Measurements from ENCODE around the gene LAMA5. TPM values are rescaled to one million over a fixed set of nuclear protein-coding genes. Genes with fewer than 3 reads are reported as not detected.

LAMA5 gene
- total and polyA plus RNA-seq, 2 experiments from 2014 or later, result 201 to 298 TPM

GRCh38 chr20:62333820-62334595 lies 33.1 kb downstream of the LAMA5 start:
- H3K4me2 ChIP-seq, result no peak overlapping the region
- no peak overlapping the region for H3K4me3 ChIP-seq
- no peaks in the 10 kb centered on the region for H4K20me1 ChIP-seq (replicated peaks; ENCODE audit: insufficient read depth)
- H3K27me3 ChIP-seq (ENCODE audit: insufficient read depth), result no peaks in the 10 kb centered on the region
- DNase-seq (ENCODE audit: low spot score) (no peak), ATAC-seq (no peak)
- no peaks in the 10 kb centered on the region for H3K4me1 ChIP-seq (ENCODE audit: insufficient read depth)
- peaks cover 3% of the 10 kb centered on the region; the same call in 1 of the 2 replicates for H3F3A ChIP-seq (replicated peaks; ENCODE audit: low read depth)
- Mint-ChIP-seq H3K27ac (no peak overlapping the region), H3K36me3 (ENCODE audit: low read depth) (peaks cover 37% of the 10 kb centered on the region), H3K4me1 (no peaks in the 10 kb centered on the region), H3K9me3 (no peaks in the 10 kb centered on the region), H3K4me3 (no peak overlapping the region), H3K27me3 (ENCODE audit: insufficient read depth, low read depth, poor library complexity) (peaks cover 14% of the 10 kb centered on the region)
- H3K9me2 ChIP-seq (ENCODE audit: insufficient read depth), result no peaks in the 10 kb centered on the region
- TF ChIP-seq ZNF462 (CRISPR knock-in tag; IDR thresholded peaks at IDR 0.05), result no peak
- TF ChIP-seq JUNB (IDR thresholded peaks at IDR 0.05; ENCODE audit: unreplicated experiment), result no peak
- TF ChIP-seq ZNF114 (CRISPR knock-in tag; IDR thresholded peaks at IDR 0.05), result no peak
- no peak for TF ChIP-seq EZH2 (IDR thresholded peaks at IDR 0.05; ENCODE audit: low read depth, unreplicated experiment)
- no peak for TF ChIP-seq CREB1 (CRISPR knock-in tag; IDR thresholded peaks at IDR 0.05; ENCODE audit: low read depth)
- TF ChIP-seq NANOG (IDR thresholded peaks at IDR 0.05; ENCODE audit: borderline replicate concordance), result no peak
- TF ChIP-seq EZH2phosphoT487 (IDR thresholded peaks at IDR 0.05; ENCODE audit: unreplicated experiment), result no peak
- TF ChIP-seq REST (IDR thresholded peaks at IDR 0.05; ENCODE audit: unreplicated experiment), result no peak
- TF ChIP-seq STAT1 (IDR thresholded peaks at IDR 0.05; ENCODE audit: unreplicated experiment), result no peak
- no peak for TF ChIP-seq CTCF (conservative IDR thresholded peaks at IDR 0.05; ENCODE audit: low read depth in 2 of 2)
- no peak for TF ChIP-seq ZNF331 (CRISPR knock-in tag; IDR thresholded peaks at IDR 0.05; ENCODE audit: low read depth)
- TF ChIP-seq POLR2AphosphoS5 (IDR thresholded peaks at IDR 0.05; ENCODE audit: low read depth), result no peak
- no peak for TF ChIP-seq ETS1 (IDR thresholded peaks at IDR 0.05)
- H3K79me2 ChIP-seq (replicated peaks; ENCODE audit: insufficient read depth), result 0 out of 2 replicates have a peak, but pooled peaks cover under 1% of the 10 kb centered on the region
- no peak overlapping the region for H2AFZ ChIP-seq
- peaks cover 13% of the 10 kb centered on the region for H3K36me3 ChIP-seq (ENCODE audit: insufficient read depth)
- H3K27ac ChIP-seq (ENCODE audit: low read depth), result no peak overlapping the region

Measured in GM23338 (cell line).